NT2/D1 (cell line): ENCODE measurements around the gene OGFOD3.

Experiments used
- DNase-seq: peaks from one replicate; pipeline ENCODE4 v3.0.0-alpha.2; 2011; ENCODE audit warnings: low read depth, low spot score
- H3K27me3 ChIP-seq: 2 replicates; pipeline ENCODE4 v1.6.0; 2011; ENCODE audit warnings: mild to moderate bottlenecking; ENCODE audit not compliant: insufficient read length, insufficient read depth
- H3K36me3 ChIP-seq: 2 replicates; pipeline ENCODE4 v1.6.1; 2011; ENCODE audit warnings: mild to moderate bottlenecking, low read length, mixed read lengths; ENCODE audit not compliant: insufficient read depth, insufficient read length
- H3K4me1 ChIP-seq: 2 replicates; pipeline ENCODE4 v1.5.1; 2011; ENCODE audit not compliant: insufficient read depth, insufficient read length
- H3K4me3 ChIP-seq: 2 replicates; pipeline ENCODE4 v1.5.1; 2011; ENCODE audit warnings: low read depth; ENCODE audit not compliant: insufficient read length
- H3K9ac ChIP-seq: 2 replicates; pipeline ENCODE4 v1.6.0; 2011; ENCODE audit warnings: low read depth; ENCODE audit not compliant: insufficient read length
- H3K9me3 ChIP-seq: 2 replicates; pipeline ENCODE4 v1.5.1; 2011; ENCODE audit warnings: mild to moderate bottlenecking, low read length; ENCODE audit not compliant: insufficient read depth
- SUZ12 ChIP-seq: IDR thresholded peaks from 2 replicates; pipeline ENCODE4 v1.6.1; 2011; ENCODE audit not compliant: insufficient read length, insufficient read depth; ENCODE audit errors: extremely low read depth
- YY1 ChIP-seq: IDR thresholded peaks from 2 replicates; pipeline ENCODE4 v1.6.1; 2011; ENCODE audit not compliant: insufficient read length, insufficient read depth
- ZNF274 ChIP-seq: IDR thresholded peaks from 2 replicates; pipeline ENCODE4 v1.6.1; 2011; ENCODE audit warnings: mild to moderate bottlenecking, low read depth, low read length

Gene OGFOD3

GRCh38 chr17:82392209-82392920 lies 26.0 kb downstream of the OGFOD3 start:
- no peak for TF ChIP-seq SUZ12
- TF ChIP-seq YY1 = no peak
- TF ChIP-seq ZNF274 = no peak
- no peak for DNase-seq
- Histone ChIP-seq H3K27me3 (no peaks in the 10 kb centered on the region), H3K4me3 (no peak overlapping the region), H3K36me3 (peaks cover 32% of the 10 kb centered on the region), H3K9ac (no peak overlapping the region), H3K9me3 (no peaks in the 10 kb centered on the region), H3K4me1 (peaks cover 2% of the 10 kb centered on the region)

GRCh38 chr17:82391496-82392066 lies 26.8 kb downstream of the OGFOD3 start:
- no peaks in the 10 kb centered on the region for H3K27me3 ChIP-seq
- peaks cover 5% of the 10 kb centered on the region for H3K4me1 ChIP-seq
- TF ChIP-seq SUZ12 (no peak), YY1 (no peak), ZNF274 (no peak)
- no peak overlapping the region for H3K9ac ChIP-seq
- DNase-seq = no peak
- H3K9me3 ChIP-seq = no peaks in the 10 kb centered on the region
- H3K36me3 ChIP-seq = peaks cover 32% of the 10 kb centered on the region
- no peak overlapping the region for H3K4me3 ChIP-seq

- Histone ChIP-seq H3K9ac (no peak overlapping the region), H3K27me3 (no peaks in the 10 kb centered on the region), H3K4me1 (peaks cover 8% of the 10 kb centered on the region), H3K9me3 (no peaks in the 10 kb centered on the region), H3K4me3 (no peak overlapping the region), H3K36me3 (peaks cover 32% of the 10 kb centered on the region)
- TF ChIP-seq YY1 = no peak
- no peak for TF ChIP-seq SUZ12
- no peak for TF ChIP-seq ZNF274
- DNase-seq = no peak
Measured at GRCh38 chr17:82390860-82391435, 27.4 kb downstream of the OGFOD3 start.

DNA sequence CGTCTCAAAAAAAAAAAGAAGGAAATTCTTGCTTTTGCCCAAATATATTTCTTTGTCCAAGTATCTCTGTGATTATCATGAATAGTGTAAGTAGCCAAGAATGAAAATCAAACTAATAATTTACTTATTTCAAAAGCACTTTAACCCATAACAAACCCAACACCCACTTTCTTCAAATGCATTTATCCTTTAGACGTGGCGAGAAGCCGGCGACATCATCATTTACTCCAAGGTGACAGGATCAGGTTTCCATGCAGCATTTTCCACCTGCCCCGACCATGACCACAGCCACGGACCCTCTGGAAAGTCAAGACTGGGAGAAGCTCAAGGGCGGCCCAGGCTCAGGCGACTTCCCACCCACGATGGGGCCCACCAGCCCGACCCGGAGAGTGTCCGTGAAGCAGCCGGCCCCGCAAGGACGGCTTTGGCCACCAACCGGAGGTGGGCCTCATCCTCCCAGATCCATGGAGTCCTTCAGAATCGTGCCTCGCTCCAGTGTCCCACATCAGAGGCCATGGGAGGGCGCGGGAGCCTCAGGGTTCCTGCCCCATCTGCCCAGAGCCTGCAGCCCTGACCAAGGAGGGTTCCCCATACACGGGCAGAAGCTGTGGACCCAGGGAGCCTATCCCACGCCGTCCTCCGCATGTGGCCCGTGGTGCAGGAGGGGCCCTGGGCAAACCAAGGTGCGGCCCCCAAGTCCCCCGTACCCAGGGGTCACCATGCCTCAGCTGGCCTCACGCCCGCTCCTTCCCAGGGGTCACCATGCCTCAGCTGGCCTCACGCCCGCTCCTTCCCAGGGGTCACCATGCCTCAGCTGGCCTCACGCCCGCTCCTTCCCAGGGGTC lies 28.1 kb downstream of the OGFOD3 start:
- Histone ChIP-seq H3K9ac (no peak overlapping the region), H3K36me3 (peaks cover 32% of the 10 kb centered on the region), H3K9me3 (no peaks in the 10 kb centered on the region), H3K4me1 (peaks cover 8% of the 10 kb centered on the region), H3K27me3 (no peaks in the 10 kb centered on the region), H3K4me3 (no peak overlapping the region)
- no peak for DNase-seq
- TF ChIP-seq YY1 = no peak
- no peak for TF ChIP-seq ZNF274
- TF ChIP-seq SUZ12 = no peak

DNA sequence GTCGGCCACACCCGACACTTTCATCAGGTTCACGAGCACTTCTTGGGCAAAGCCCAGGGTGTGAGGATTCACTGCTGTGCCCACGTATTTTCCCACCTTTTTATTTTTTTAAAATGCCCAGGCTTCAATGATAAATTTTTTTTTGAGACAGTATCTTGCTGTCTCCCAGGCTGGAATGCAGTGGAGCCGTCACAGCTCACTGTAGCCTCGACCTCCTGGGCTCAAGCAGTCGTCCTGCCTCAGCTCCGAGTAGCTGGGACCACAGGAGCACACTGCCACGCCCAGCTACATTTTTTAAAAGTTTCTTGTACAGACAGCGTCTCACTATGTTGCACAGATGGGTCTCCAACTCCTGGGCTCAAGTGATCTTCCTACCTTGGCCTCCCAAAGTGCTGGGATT lies 29.0 kb downstream of the OGFOD3 start:
- no peak for DNase-seq
- no peak overlapping the region for H3K4me3 ChIP-seq
- TF ChIP-seq YY1 = no peak
- no peak for TF ChIP-seq ZNF274
- TF ChIP-seq SUZ12 = no peak
- H3K27me3 ChIP-seq = no peaks in the 10 kb centered on the region
- H3K9me3 ChIP-seq = no peaks in the 10 kb centered on the region
- peaks cover 17% of the 10 kb centered on the region for H3K4me1 ChIP-seq
- H3K9ac ChIP-seq = no peak overlapping the region
- H3K36me3 ChIP-seq = peaks cover 29% of the 10 kb centered on the region

GRCh38 chr17:82388922-82389283 lies 29.5 kb downstream of the OGFOD3 start:
- Histone ChIP-seq H3K4me3 (no peak overlapping the region), H3K9ac (no peak overlapping the region), H3K27me3 (no peaks in the 10 kb centered on the region), H3K36me3 (peaks cover 27% of the 10 kb centered on the region), H3K4me1 (peaks cover 21% of the 10 kb centered on the region), H3K9me3 (no peaks in the 10 kb centered on the region)
- TF ChIP-seq ZNF274 = no peak
- DNase-seq = no peak

GRCh38 chr17:82388223-82388921 lies 30.0 kb downstream of the OGFOD3 start:
- Histone ChIP-seq H3K27me3 (no peaks in the 10 kb centered on the region), H3K4me1 (peaks cover 25% of the 10 kb centered on the region), H3K36me3 (peaks cover 23% of the 10 kb centered on the region), H3K9me3 (no peaks in the 10 kb centered on the region), H3K4me3 (no peak overlapping the region), H3K9ac (no peak overlapping the region)
- TF ChIP-seq YY1 (no peak), SUZ12 (no peak), ZNF274 (no peak)
- DNase-seq = no peak
